ENCODE results near the gene PTGS2.
"Not testable (repeated sequence)": the region's sequence is repeated elsewhere in the genome, so short reads cannot be mapped to it uniquely, and the experiment has no call there.

Gene PTGS2

DNA sequence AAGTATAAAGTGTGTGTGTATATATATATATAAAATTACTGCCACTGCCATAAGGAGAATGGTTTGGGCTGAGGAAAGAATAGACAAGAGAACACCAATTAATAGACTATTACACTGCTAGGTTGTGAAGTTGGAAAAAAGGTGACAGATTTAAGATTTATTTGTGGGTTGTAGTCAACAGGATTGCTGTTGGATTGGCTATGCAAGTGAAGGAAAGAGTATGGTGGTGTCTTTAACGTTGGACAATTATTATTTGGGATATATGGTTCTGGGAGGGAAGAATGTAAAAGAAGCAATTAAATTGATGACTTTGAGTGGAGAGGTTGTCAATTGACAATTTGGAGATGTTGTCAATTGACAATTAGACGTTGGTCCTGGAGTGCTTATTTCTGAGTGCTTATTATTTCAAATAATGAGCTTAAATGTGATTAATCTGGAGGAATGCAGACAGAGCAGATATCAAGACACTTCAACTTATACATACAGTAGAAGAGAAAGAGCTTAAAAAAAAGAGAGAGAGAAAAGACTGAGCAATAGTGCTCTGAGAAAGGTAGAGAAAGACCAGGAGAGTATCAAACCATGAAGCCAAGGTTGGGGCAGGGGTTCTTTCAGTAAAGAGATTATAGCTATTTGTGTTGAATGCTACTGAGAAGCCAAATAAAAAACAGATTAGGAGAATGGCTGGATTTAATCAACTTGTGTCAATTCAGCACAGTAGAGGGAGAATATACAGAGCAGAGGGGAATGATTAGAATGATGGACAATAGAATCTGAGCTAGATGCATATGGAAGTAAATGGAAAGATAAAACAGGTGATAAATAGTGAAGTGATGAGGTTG lies 9.7 kb downstream of the PTGS2 start:
- no peak for DNase-seq (ENCODE audit: low read depth in 4 of 4, low spot score in 1 of 4)

DNA sequence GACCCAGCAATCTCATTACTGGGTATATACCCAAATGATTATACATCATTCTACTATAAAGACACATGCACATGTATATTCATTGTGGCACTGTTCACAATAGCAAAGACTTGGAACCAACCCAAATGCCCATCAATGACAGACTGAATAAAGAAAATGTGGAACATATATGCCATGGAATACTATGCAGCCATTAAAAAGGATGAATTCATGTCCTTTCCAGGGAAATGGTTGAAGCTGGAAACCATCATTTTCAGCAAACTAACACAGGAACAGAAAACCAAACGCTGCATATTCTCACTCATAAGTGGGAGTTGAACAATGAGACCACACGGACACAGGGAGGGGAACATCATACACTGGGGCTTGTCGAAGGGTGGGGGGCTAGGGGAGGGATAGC lies 10.4 kb downstream of the PTGS2 start:
- not testable (repeated sequence) for DNase-seq (ENCODE audit: low read depth in 4 of 4, low spot score in 1 of 4)

DNA sequence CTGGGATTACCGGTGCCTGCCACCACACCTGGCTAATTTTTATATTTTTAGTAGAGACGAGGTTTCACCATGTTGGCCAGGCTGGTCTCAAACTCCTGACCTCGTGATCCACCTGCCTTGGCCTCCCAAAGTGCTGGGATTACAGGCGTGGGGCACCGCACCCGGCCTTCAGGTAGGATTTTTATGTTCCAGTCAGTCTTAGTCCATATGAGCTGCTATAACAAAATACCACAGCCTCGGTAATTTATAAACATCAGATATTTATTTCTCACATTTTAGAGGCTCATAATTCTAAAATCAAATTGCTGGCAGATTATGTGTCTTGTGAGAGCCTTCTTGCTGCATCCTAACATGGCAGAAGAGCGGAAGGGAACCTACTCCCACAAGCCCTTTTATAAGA lies 16.0 kb downstream of the PTGS2 start:
- not testable (repeated sequence) for DNase-seq (ENCODE audit: low read depth in 4 of 4, low spot score in 1 of 4)

DNA sequence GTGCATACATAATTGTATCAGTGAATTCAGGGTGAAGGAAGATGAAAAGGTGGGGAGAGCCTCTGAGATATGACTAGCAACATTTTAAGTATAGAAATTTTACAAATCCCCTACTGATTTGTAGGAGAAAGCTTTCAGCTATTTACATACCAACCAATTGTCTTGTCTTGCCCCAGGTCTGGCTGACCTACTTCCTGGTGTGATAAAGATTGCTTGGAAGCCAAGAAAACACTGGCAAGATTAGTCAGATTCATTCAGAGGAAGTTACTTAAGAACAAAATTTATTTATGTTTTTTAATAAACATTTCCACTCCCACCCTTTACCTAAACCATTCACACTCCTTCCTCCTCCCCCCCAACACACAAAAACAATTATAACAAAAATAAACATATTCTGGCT lies 17.5 kb downstream of the PTGS2 start:
- DNase-seq (ENCODE audit: low read depth in 4 of 4, low spot score in 1 of 4): no peak

DNA sequence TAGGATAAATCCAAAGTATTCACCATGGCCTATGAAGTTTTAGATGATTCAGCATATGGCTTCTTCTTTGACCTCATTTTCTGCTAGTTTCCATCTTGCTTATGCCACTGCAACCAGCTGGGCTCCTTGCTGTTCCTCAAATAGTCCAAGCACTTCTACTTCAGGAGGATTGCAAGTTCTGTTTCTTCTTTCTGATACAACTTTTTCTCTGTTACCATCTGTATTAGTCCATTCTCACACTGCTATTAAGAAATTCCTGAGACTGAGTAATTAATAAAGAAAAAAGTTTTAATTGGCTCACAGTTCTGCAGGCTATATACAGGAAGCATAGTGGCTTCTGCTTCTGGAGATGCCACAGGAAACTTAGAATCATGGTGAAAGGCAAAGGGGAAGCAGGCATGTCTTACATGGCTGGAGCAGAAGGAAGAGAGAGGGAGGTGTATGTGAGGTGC lies 20.3 kb downstream of the PTGS2 start:
- no peak for DNase-seq (ENCODE audit: low read depth in 4 of 4, low spot score in 1 of 4)

DNA sequence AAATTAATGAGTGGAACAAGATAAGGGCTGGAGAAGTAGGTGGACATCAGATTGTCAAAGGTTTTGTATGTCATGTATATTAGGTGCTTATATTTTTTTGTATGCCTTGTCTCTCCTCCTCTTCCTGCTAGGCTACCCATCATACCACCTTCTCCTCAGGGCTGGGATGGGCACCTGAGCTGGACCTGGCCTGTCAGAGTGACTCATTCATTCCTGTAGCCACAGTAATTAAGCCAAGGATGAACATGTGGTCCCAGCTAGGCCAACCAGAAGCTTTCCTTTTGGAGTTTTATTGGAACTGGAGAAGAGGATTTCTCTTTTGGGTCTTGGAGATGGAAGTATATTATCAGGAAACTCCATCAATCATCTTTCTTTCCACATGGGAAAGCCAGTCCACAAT lies 21.2 kb downstream of the PTGS2 start:
- no peak for DNase-seq (ENCODE audit: low read depth in 4 of 4, low spot score in 1 of 4)

DNA sequence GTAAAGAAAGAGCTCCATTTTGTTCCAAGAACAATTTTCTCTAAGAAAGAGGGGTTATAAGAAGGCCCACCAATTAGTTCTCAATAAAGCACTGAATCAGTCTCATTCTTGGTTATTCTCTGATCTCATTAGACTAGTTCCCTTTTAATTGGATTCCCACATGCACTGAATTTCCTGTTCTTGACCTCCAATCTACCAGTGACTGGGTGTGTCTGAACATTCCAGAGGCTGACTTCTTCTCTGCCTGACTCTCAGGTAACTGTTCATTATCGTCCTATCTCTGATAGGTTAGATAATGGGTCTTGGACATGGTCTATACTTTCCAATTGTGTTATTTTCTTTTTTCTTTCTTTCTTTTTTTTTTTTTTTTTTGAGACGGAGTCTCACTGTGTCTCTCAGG lies 22.7 kb downstream of the PTGS2 start:
- DNase-seq (ENCODE audit: low read depth in 4 of 4, low spot score in 1 of 4): no peak

DNA sequence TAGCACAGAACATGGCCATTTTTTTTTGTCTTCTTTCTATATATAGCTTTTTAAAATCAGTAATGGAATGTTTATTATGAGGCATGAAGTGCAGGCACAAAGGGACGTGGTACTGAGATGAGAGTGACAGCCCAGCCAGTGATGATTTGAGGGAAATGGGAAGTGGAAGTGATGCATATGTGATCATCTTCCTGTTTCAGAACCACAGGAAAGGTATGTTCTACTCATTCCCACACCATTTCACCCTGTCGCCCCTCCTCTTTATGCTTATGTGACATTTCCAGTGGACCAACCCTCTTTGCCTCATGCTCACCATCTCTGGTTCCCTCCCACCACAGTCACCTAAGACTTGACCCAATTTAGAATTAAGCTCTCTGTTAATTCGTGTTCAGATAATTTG lies 24.3 kb downstream of the PTGS2 start:
- DNase-seq (ENCODE audit: low read depth in 4 of 4, low spot score in 1 of 4): no peak

DNA sequence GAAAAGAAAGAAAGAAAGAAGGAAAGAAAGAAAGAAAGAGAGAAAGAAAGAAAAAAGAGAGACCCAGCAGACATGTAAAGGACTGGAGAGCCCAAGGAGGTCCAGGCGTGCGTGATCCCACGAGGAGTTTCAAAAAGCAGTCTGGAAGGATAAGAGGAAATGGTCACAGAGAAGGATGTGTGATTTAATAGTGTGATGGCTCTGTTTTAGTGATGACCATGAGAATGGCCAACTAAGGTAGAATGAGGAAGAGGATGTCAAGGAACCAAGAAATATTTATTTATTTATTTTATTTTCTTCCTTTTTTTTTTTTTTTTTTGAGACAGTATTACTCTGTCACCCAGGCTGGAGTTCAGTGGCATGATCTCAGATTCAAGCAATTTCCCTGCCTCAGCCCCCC lies 25.5 kb downstream of the PTGS2 start:
- no peak for DNase-seq (ENCODE audit: low read depth in 4 of 4, low spot score in 1 of 4)

DNA sequence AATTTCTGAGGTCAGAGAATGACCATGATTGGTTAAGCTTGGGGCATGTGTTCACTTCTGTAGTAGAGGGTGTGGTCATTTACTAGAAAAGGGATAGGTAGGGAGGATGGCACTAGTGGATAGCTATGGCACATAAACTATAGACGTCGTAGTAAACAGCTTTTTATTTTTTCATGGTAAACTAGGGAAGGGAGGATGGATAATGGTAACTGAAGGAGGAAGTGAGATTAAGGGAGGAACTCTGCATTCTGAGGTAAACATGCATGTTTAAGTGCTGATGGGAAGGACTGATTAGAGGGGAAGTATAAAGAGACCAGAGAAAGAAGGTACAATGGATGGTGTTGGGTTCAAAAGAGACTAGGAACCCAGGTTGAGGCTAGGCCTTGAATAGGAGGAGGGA lies 26.9 kb downstream of the PTGS2 start:
- DNase-seq (ENCODE audit: low read depth in 4 of 4, low spot score in 1 of 4): no peak

DNA sequence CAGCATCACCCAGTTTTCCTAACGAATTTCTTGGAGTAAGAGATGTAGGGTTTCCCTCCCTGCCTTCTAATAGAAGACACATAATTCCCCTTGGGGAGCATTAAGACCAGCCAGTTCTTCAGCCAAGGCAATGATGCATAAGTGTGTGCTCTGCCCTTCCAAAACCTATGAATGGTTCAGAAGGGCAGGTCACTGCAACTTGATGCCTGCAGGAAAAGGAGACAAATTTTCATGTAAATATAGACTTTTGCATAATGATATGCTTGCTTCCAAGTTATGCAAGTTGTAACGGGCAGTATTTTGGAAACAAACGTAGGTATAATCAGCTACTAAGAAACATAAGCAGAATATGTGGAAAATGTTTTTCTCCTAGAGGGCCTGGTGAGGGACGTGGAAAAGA lies 31.6 kb downstream of the PTGS2 start:
- DNase-seq (ENCODE audit: low read depth in 4 of 4, low spot score in 1 of 4): no peak

DNA sequence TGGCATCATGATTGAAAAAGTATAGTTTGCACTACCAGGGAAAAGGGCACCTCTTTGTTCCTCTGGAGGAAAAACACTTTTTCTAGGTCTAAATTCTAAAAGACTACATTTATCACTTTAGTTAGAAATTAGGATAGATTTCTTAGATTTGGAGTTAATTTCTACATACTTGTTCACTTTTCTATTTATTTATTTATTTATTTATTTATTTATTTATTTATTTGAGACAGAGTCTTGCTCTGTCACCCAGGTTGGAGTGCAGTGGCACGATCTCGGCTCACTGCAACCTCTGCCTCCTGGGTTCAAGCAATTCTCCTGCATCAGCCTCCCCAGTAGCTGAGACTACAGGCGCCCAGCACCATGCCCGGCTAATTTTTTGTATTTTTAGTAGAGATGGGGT lies 32.2 kb downstream of the PTGS2 start:
- not testable (repeated sequence) for DNase-seq (ENCODE audit: low read depth in 4 of 4, low spot score in 1 of 4)

DNA sequence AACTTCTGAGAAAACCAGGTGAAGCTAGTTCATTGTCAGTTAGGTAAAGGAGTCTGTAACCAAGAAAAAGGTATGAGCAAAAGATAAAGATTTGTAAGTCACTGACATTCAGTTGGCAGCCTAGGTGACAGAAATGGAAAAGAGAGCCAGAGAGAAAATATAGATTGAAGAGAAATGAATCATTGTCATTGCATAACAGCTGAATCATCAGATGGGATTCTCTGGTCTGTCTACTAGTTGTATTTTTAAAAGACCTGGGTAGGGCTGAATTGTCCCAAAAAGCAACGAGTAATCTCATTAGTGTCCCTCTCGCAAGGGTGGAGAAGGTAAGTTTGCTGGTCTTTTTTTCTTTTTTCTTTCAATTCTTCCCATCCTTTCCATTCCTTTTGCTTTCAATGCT lies 36.6 kb downstream of the PTGS2 start:
- DNase-seq (ENCODE audit: low read depth in 4 of 4, low spot score in 1 of 4): no peak

DNA sequence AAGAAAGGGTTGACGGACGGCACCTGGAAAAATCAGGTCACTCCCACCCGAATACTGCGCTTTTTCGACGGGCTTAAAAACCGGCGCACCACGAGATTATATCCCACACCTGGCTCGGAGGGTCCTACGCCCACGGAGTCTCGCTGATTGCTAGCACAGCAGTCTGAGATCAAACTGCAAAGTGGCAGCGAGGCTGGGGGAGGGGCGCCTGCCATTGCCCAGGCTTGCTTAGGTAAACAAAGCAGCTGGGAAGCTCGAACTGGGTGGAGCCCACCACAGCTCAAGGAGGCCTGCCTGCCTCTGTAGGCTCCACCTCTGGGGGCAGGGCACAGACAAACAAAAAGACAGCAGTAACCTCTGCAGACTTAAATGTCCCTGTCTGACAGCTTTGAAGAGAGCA lies 42.7 kb downstream of the PTGS2 start:
- not testable (repeated sequence) for DNase-seq (ENCODE audit: low read depth in 4 of 4, low spot score in 1 of 4)

DNA sequence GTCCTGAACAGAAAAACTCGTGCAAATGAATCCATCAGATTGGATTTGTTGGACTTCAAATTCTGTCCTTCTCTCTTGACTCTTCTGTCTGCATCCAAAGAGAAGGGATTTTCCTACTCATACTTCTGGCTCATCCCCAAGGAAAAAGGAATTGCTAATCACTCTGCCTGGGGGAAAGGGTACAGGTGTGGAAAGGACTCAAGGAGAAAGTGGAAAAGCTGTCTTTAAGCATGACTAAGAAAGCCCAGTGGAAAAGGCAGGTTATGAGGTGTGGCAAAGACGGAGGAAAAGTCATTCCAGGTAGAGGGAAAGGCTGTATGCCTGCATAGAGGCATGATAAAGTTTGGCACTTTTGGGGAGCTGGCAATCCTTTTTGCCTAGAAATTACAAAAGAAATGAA lies 43.4 kb downstream of the PTGS2 start:
- no peak for DNase-seq (ENCODE audit: low read depth in 4 of 4, low spot score in 1 of 4)

DNA sequence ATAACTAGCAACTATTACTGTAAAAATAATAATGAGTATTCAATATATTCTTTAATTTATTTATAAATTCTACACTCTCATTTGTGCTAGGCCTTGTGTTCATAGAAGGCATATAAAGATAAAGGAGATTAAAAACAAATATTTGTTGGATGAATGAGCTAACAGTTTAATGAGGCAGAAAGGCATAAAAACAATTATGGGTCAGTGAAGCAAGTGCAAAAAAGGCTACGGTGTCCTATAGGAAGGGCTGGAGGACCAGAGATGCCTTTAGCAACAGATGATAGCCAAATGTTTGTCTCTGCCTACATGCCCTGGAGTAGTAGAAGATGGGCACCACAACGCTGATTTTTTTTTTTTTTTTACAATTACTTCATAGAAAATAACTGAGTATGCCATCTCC lies 45.7 kb downstream of the PTGS2 start:
- DNase-seq (ENCODE audit: low read depth in 4 of 4, low spot score in 1 of 4): no peak

DNA sequence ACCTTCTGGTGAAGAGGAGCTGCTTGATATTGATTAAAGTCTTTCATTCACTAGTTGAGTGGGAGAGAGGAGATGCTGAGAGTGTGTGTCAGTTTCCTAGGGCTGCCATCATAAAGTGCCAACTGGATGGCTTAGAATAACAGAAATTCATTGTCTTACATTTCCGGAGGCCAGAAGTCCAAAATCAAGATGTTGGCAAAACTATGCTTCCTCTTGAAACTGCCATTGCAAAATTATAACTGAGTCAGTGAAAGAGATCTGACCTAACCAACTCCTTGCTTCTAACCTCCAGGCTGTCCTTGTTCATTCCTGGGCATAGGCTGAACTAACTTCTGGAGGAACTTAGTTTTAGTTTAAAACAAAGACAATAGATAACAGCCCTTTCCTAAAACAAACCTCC lies 47.1 kb downstream of the PTGS2 start:
- no peak for DNase-seq (ENCODE audit: low read depth in 4 of 4, low spot score in 1 of 4)

DNA sequence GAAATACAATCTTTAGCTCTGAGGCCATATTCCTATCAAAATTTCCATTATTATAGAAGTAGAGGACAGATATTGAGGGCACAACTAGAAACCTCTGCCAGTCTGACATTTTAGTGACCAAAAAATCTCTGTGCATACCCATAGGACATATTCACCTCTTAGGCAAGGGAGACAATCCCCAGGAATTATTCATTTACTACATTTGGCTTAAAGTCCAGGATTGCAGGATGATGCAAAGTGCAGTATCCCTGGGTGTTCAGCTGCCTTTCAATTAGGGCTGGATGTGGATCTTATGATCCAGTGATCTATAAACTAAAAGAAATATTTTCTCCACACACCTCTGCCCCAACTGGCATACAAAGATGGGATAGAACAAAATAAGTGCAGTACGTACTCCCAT lies 50.9 kb downstream of the PTGS2 start:
- no peak for DNase-seq (ENCODE audit: low read depth in 4 of 4, low spot score in 1 of 4)

DNA sequence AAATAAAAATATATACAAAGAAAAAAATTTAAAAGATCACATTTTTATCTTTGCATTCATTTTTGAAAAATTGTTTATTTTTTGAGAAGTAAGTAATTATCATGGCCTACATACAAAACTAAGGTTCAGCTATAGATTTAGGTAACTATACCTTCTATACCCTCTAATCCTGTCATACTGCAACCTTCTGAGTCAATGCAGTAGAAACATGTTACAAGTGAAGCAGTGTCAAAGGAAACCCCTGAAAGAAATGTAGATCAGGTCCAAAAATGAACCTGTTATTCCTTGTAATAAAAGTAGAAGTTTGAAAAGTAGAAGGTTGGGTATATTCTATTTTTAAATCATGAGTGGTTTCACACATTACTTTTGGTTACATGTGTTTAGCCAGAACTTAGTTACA lies 51.3 kb downstream of the PTGS2 start:
- no peak for DNase-seq (ENCODE audit: low read depth in 4 of 4, low spot score in 1 of 4)

DNA sequence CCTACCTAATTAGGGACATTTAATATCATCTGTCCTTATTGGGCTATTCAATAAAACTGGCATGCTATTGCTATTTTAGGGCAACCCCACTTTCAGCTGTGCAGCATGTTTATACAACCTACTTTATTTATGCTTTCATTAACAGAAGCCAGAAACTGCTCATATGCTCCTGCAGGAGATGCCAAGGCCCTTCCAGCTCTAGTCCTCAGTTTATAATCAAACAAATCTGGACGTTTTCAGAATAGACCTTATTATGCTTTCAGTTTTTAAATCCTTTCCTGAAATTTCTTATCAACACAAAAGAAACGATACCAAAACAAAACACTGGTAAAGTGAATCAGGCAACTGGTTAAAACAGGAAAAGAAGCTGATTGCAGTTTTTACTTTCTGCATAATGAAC lies 53.2 kb downstream of the PTGS2 start:
- no peak for DNase-seq (ENCODE audit: low read depth in 4 of 4, low spot score in 1 of 4)

DNA sequence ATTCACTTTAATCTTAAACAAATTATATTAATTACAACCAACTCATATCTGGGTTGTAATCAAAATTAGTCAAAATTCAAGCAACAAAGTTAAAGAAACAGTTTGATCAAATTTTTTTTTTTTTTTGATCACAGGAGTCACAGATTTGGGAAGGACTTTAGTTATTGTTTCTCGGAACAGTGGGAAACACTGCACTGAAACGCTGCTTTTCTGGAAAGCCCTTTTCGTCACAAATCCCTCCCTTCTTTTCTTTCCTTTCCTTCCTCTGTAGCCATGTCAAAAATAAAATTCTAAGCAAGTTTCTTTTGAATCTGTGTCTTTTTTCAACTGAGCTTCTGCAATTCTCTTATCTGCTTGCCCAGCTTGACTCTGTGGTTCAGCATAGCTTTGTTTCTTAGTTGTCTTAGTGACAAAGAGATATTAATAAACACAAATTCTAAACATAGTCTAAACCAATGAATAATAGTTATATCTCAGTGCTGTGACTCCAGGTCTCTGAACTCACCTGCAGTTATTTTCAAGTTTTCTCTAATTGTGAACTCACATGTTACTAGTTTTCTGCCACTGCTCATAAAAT lies 53.8 kb downstream of the PTGS2 start:
- no peak for DNase-seq (ENCODE audit: low read depth in 4 of 4, low spot score in 1 of 4)

DNA sequence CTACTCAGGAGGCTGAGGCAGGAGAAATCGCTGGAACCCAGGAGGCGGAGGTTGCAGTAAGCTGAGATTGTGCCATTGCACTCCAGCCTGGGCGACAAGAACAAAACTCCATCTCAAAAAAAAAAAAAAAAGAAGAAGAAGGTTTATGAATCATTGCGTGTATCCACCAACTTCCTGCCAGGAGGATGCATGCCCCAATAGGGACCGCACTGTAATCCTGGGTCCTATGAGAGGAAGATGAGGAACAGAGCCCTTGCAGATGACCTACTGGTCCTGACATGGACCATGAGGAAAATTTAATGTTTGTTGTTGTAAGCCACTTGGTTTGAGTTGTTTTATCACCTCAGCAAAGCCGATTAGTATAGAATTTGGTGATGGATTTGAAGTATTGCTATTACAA lies 56.7 kb downstream of the PTGS2 start:
- no peak for DNase-seq (ENCODE audit: low read depth in 4 of 4, low spot score in 1 of 4)
